Parathyroid adenoma (tissue), 2 donors: ENCODE results near the gene CLBA1.

Source experiments
- H2AFZ ChIP-seq: fragments of 300-600 bp; sonication (generic); one replicate; pipeline ENCODE4 v1.7.0; 2017; ENCODE audit warnings: antibody characterized with exemption, mild to moderate bottlenecking
- H3K27ac ChIP-seq: fragments of 300-600 bp; sonication (generic); one replicate; pipeline ENCODE4 v1.7.0; 2017
- H3K27me3 ChIP-seq: fragments of 300-600 bp; sonication (generic); one replicate; pipeline ENCODE4 v1.7.0; 2017; ENCODE audit warnings: low read length; ENCODE audit not compliant: control insufficient read depth, insufficient read depth
- H3K36me3 ChIP-seq: fragments of 300-600 bp; sonication (generic); one replicate; pipeline ENCODE4 v1.7.0; 2017; ENCODE audit warnings: low read length; ENCODE audit not compliant: control insufficient read depth, insufficient read depth
- H3K4me1 ChIP-seq: fragments of 300-600 bp; sonication (generic); one replicate; pipeline ENCODE4 v1.7.0; 2017; ENCODE audit warnings: control low read depth
- H3K4me2 ChIP-seq: fragments of 300-600 bp; sonication (generic); one replicate; pipeline ENCODE4 v1.7.0; 2017; ENCODE audit warnings: low read length
- H3K4me3 ChIP-seq: fragments of 300-600 bp; sonication (generic); one replicate; pipeline ENCODE4 v1.7.0; 2017; ENCODE audit warnings: low read depth, low read length
- H3K79me2 ChIP-seq: fragments of 300-600 bp; sonication (generic); one replicate; pipeline ENCODE4 v1.7.0; 2017; ENCODE audit warnings: control low read depth
- H3K9ac ChIP-seq: fragments of 300-600 bp; sonication (generic); one replicate; pipeline ENCODE4 v1.7.0; 2017; ENCODE audit warnings: mild to moderate bottlenecking
- H3K9me3 ChIP-seq: fragments of 300-600 bp; sonication (generic); one replicate; pipeline ENCODE4 v1.7.0; 2017; ENCODE audit warnings: low read length; ENCODE audit not compliant: control insufficient read depth
- CTCF ChIP-seq: fragments of 300-600 bp; sonication (generic); IDR thresholded peaks from one replicate; pipeline ENCODE4 v1.7.0; 2017; ENCODE audit warnings: antibody characterized with exemption, mild to moderate bottlenecking
- donor health status: primary hyperparathyroidism.

Gene CLBA1

DNA sequence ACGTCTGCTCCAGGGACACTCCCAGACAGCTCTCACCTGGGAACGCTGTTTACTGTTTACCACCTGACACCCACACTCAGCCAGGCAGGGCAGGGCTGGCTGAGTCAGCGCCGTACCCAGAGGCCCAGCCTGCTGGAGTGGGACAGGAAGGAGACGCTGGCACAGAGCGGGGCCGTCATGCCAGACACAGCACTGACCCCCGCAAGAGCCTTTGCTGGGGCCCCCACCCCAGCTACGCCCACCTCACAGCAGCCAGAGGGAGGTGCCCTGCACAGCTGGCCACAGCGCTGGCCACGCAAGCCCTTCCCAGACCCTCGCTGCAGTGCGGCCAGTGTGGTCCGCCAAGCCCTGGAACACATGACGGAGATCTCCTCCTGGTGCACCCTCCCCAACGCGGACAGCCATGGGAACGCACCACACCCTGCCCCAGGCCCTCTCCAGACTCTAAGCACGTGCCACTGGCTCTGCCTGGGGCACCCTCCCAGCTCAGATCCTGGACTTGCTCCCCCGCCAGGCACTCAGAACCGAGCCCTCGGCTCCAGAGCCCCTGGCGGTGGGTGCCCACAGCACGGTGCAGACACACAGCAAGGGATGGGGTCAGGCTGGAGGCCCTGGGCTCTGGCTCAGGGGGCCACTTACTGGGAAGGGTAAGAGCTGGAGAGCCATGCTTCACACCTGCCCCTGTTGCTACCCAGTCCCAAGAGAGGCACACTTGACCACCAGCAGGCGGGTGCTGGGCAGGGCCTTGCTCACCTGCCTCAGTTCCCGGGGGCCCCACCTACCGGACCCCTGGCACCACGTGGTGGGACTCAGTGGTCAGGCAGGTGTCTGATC, 13.1 kb upstream of the CLBA1 start:
- no peak overlapping the region for H3K4me3 ChIP-seq
- no peak overlapping the region for H3K9ac ChIP-seq
- H3K27ac ChIP-seq, result peak overlapping the region; percentile 90
- H3K36me3 ChIP-seq, result no peaks in the 10 kb centered on the region
- peak overlapping the region; percentile 83 for H2AFZ ChIP-seq
- no peak for TF ChIP-seq CTCF
- H3K79me2 ChIP-seq, result no peaks in the 10 kb centered on the region
- H3K27me3 ChIP-seq, result no peaks in the 10 kb centered on the region
- H3K4me2 ChIP-seq, result peak overlapping the region; percentile 38
- peaks cover 64% of the 10 kb centered on the region for H3K4me1 ChIP-seq
- no peaks in the 10 kb centered on the region for H3K9me3 ChIP-seq

GRCh38 chr14:104973135-104973384, 12.5 kb upstream of the CLBA1 start:
- no peaks in the 10 kb centered on the region for H3K9me3 ChIP-seq
- no peak overlapping the region for H3K4me2 ChIP-seq
- H3K27ac ChIP-seq, result peak overlapping the region; percentile 90
- no peaks in the 10 kb centered on the region for H3K36me3 ChIP-seq
- H3K9ac ChIP-seq, result no peak overlapping the region
- H3K4me1 ChIP-seq, result peaks cover 59% of the 10 kb centered on the region
- H3K4me3 ChIP-seq, result no peak overlapping the region
- no peaks in the 10 kb centered on the region for H3K27me3 ChIP-seq
- peak overlapping the region; percentile 43 for H2AFZ ChIP-seq
- TF ChIP-seq CTCF, result no peak
- H3K79me2 ChIP-seq, result no peaks in the 10 kb centered on the region

GRCh38 chr14:104973385-104974145, 12.0 kb upstream of the CLBA1 start:
- Histone ChIP-seq H3K27me3 (no peaks in the 10 kb centered on the region), H3K27ac (peak overlapping the region; percentile 90), H3K4me3 (no peak overlapping the region), H3K9me3 (no peaks in the 10 kb centered on the region), H3K4me2 (no peak overlapping the region), H3K79me2 (no peaks in the 10 kb centered on the region), H3K9ac (no peak overlapping the region), H3K36me3 (no peaks in the 10 kb centered on the region), H2AFZ (peak overlapping the region; percentile 43), H3K4me1 (peaks cover 54% of the 10 kb centered on the region)
- no peak for TF ChIP-seq CTCF

GRCh38 chr14:104974146-104974541, 11.4 kb upstream of the CLBA1 start:
- H3K4me3 ChIP-seq, result no peak overlapping the region
- no peak overlapping the region for H3K9ac ChIP-seq
- no peak overlapping the region for H3K4me2 ChIP-seq
- no peak overlapping the region for H2AFZ ChIP-seq
- peaks cover 48% of the 10 kb centered on the region for H3K4me1 ChIP-seq
- no peaks in the 10 kb centered on the region for H3K27me3 ChIP-seq
- H3K79me2 ChIP-seq, result no peaks in the 10 kb centered on the region
- TF ChIP-seq CTCF, result no peak
- H3K9me3 ChIP-seq, result no peaks in the 10 kb centered on the region
- H3K27ac ChIP-seq, result no peak overlapping the region
- H3K36me3 ChIP-seq, result no peaks in the 10 kb centered on the region
